Chondrocyte (in vitro differentiated cells): Measurements from ENCODE around the gene EPS8. TPM values are rescaled to one million over a fixed set of nuclear protein-coding genes. Genes with fewer than 3 reads are reported as not detected.

Experiments used
- DNase-seq: peaks from one replicate; pipeline ENCODE4 v3.0.0; 2021; ENCODE audit warnings: mixed read lengths, low spot score
- H3K27ac Mint-ChIP-seq: one replicate; pipeline ENCODE4 v1.8.0; 2021; ENCODE audit warnings: mild to moderate bottlenecking, moderate library complexity, mixed read lengths; ENCODE audit not compliant: unreplicated experiment
- H3K27me3 Mint-ChIP-seq: 2 replicates; pipeline ENCODE4 v1.8.0; 2021; ENCODE audit warnings: low read depth, mixed read lengths
- H3K36me3 Mint-ChIP-seq: 2 replicates; pipeline ENCODE4 v1.8.0; 2021; ENCODE audit warnings: low read depth, mixed read lengths
- H3K4me1 Mint-ChIP-seq: 2 replicates; pipeline ENCODE4 v1.8.0; 2021; ENCODE audit warnings: low read depth, mild to moderate bottlenecking, mixed read lengths
- H3K4me3 Mint-ChIP-seq: one replicate; pipeline ENCODE4 v1.8.0; 2021; ENCODE audit warnings: mild to moderate bottlenecking, moderate library complexity, mixed read lengths; ENCODE audit not compliant: unreplicated experiment
- H3K9me3 Mint-ChIP-seq: 2 replicates; pipeline ENCODE4 v1.8.0; 2021; ENCODE audit warnings: low read depth, mixed read lengths
- total RNA-seq: library from RNA; stranded (reverse); gene quantifications from 3 replicates; pipeline ENCODE4 v1.2.1, GENCODE V29; 2021
- TF ChIP-seq, protein P1 (sequence below): fragments of 200-600 bp; sonication (generic); IDR thresholded peaks from 2 replicates; pipeline ENCODE4 v1.5.0; 2021; ENCODE audit warnings: antibody characterized with exemption, mild to moderate bottlenecking, moderate library complexity

The EPS8 gene
- total RNA-seq, 1 donor from 2014 or later = 114 TPM

DNA sequence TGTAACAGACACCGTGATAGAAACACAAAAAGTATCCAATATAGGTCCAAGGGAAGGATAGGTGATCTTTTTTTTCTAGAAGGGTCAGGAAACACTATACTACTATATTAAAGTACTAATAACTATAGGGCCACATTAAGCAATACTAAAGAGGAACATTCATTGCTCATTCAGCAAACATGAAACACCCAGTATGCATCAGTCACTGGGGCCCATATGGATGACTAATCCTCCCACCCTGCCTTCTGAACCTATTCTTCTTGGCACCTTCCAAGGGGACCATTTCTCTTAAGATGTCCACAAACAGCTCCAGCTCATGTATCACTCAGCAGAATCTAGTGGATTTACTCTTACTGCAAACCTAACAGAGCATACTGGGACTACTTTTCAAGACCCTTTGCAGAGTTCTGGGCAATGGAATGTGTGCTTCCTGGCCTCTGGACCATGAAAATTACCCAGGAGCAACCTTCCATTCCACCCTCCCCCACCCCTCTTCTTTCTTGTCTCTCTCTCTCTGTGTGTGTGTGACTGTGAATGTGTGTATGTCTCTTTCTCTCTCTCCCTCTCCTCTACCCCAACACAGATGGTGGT, 187.9 kb downstream of the EPS8 start:
- Mint-ChIP-seq H3K9me3 (no peaks in the 10 kb centered on the region), H3K36me3 (no peaks in the 10 kb centered on the region), H3K4me3 (no peak overlapping the region), H3K27me3 (no peaks in the 10 kb centered on the region), H3K4me1 (peaks cover 34% of the 10 kb centered on the region), H3K27ac (peak overlapping the region; percentile 45)
- TF ChIP-seq, protein P1, sequence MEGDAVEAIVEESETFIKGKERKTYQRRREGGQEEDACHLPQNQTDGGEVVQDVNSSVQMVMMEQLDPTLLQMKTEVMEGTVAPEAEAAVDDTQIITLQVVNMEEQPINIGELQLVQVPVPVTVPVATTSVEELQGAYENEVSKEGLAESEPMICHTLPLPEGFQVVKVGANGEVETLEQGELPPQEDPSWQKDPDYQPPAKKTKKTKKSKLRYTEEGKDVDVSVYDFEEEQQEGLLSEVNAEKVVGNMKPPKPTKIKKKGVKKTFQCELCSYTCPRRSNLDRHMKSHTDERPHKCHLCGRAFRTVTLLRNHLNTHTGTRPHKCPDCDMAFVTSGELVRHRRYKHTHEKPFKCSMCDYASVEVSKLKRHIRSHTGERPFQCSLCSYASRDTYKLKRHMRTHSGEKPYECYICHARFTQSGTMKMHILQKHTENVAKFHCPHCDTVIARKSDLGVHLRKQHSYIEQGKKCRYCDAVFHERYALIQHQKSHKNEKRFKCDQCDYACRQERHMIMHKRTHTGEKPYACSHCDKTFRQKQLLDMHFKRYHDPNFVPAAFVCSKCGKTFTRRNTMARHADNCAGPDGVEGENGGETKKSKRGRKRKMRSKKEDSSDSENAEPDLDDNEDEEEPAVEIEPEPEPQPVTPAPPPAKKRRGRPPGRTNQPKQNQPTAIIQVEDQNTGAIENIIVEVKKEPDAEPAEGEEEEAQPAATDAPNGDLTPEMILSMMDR = no peak
- no peak for DNase-seq

DNA sequence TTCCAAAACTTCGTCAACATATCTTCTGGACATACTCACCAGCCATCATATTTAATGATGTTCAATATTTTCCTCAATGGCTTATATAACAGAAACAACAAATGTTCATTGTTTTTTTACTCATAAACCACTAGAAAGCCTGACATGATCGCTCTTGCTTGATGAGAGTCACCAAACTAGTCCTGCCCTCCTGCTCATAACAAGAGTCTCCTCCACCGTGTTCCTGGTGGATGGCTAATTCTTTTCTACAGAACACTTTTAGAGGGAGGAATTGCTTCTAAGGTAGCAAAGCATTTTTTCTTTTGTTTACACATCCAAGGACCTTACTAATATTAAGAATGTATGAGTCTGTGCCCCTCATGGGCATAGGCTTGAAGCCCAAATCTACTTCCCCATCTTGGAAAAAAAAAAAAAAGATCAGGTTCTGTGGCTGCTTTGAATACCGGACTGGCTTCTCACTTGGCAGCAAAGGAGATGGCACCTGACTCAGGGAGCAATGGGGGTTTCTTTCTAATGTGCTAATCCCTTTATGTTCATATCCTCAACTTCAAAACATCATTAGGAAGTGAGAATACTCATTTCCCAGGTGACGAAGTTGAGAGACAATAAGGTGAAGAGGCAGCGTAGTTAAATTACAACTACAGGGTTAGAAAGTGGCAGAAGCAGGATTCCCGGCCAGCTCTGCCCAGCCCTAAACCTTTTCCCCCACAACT, 188.8 kb downstream of the EPS8 start:
- H3K36me3 Mint-ChIP-seq = peaks cover 4% of the 10 kb centered on the region
- H3K27ac Mint-ChIP-seq = peak overlapping the region; percentile 53
- TF ChIP-seq, protein P1 = no peak
- no peak overlapping the region for H3K4me3 Mint-ChIP-seq
- peaks cover 34% of the 10 kb centered on the region for H3K4me1 Mint-ChIP-seq
- DNase-seq = no peak
- no peaks in the 10 kb centered on the region for H3K9me3 Mint-ChIP-seq
- H3K27me3 Mint-ChIP-seq = no peaks in the 10 kb centered on the region

DNA sequence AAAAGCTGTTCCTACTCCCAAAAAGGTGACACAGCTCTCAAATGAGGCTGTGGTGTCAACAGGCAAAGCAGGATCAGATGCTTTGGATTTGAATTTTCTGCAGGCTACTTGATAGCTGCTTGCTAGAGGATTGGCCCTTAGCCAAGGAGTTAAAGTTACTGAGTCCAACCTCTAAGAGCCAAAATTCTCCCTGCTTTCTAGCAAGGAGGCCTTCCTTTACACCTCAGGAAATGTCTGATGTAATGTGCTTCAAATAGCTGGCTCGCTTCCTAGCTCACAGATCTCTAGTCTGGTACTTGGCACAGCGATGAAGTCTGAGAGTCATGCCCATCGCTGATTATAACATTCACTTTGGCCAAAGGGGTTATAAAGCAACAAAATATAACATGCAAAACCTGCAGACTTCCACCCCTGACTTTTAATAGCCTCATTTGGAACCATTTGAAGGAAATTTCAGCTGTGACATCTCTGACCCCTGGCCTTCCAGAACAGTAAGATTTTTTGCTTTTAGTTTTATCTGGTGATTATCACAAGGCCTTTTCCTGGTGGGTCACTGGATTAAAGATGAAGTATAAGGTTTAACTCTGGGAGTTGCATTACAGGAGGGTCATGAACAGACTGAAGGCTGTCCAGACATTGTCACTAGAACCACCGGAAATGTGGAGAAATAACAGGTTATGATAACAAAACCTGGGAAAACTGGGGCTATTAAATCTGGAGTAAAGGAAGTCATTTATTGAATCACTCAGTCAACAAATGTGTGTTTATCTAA, 189.7 kb downstream of the EPS8 start:
- TF ChIP-seq, protein P1 = no peak
- Mint-ChIP-seq H3K9me3 (no peaks in the 10 kb centered on the region), H3K4me3 (no peak overlapping the region), H3K27me3 (no peaks in the 10 kb centered on the region), H3K36me3 (peaks cover 4% of the 10 kb centered on the region), H3K27ac (peak overlapping the region; percentile 69), H3K4me1 (peaks cover 34% of the 10 kb centered on the region)
- no peak for DNase-seq

DNA sequence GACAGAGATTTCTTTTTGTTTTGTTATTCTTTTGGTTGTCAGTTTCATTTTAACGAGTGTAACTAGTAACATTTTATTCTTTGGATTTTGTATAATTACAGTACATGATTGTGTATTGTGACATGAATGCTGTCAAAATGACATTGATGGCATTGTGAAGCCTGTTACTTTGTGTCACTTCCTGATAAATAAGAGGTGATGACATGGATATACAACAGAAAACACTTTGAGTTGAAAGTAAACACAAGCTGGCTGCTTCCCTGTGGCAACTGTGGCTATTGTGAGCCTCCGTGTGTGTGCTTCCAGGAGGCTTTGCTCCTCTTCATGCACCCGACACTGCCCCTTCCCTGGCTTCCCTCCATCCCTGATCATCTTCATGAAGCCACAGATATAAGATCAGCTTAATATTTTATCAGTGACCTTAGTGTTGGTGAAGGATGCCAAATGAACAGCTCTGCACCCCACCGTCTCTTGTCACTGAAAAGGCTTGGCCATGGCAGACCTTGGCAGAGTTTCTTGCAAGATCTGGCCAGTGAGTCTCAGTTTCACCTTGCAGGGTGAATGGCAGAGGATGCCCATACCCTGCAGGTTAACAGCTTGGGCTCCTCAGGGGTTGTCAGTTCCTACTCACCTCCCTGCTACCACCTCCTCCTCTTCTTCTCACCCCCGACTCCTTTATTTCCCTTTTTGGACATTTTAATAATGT, 191.9 kb downstream of the EPS8 start:
- H3K27me3 Mint-ChIP-seq = no peaks in the 10 kb centered on the region
- H3K4me3 Mint-ChIP-seq = no peak overlapping the region
- TF ChIP-seq, protein P1 = no peak

DNA sequence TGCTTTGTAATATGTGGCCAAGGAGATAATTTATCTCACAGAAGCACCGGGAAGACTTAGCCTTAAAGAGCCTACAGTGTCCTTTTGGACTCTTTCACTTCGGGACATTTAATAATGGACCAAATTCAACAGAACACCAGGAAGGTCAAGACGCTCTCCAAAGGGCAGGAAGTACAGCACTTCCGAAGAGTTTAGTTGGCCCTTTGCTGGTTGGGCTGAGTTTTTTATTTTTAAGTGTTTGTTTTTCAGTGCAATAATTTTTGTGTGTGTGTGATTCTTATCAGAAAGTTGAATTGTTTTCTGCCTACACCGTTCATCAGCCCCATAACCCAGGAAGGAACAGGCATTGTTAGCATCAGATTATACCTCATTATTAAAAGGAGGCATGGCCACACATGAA, 193.0 kb downstream of the EPS8 start:
- Mint-ChIP-seq H3K9me3 (no peaks in the 10 kb centered on the region), H3K27ac (no peak overlapping the region), H3K4me1 (peaks cover 37% of the 10 kb centered on the region), H3K4me3 (no peak overlapping the region), H3K27me3 (no peaks in the 10 kb centered on the region), H3K36me3 (peaks cover 4% of the 10 kb centered on the region)
- DNase-seq = no peak
- TF ChIP-seq, protein P1 = no peak

More for the DNA sequence above, 191.9 kb downstream of the EPS8 start:
- no peak overlapping the region for H3K27ac Mint-ChIP-seq
- H3K36me3 Mint-ChIP-seq = peaks cover 4% of the 10 kb centered on the region
- no peak for DNase-seq
- no peaks in the 10 kb centered on the region for H3K9me3 Mint-ChIP-seq
- peaks cover 44% of the 10 kb centered on the region for H3K4me1 Mint-ChIP-seq
